GM21576 (cell line): ENCODE measurements around the gene RNF26.

Experiments
- ATAC-seq: cut with Tn5 transposase; IDR thresholded peaks from one replicate; pipeline ENCODE4 v1.9.1; 2021; ENCODE audit warnings: mild to moderate bottlenecking, moderate library complexity; ENCODE audit not compliant: unreplicated experiment

Gene RNF26

GRCh38 chr11:119350302-119350701, 16.0 kb downstream of the RNF26 start:
- no peak for ATAC-seq

- ATAC-seq, result no peak
Observed at GRCh38 chr11:119351232-119351631, 16.9 kb downstream of the RNF26 start.

DNA sequence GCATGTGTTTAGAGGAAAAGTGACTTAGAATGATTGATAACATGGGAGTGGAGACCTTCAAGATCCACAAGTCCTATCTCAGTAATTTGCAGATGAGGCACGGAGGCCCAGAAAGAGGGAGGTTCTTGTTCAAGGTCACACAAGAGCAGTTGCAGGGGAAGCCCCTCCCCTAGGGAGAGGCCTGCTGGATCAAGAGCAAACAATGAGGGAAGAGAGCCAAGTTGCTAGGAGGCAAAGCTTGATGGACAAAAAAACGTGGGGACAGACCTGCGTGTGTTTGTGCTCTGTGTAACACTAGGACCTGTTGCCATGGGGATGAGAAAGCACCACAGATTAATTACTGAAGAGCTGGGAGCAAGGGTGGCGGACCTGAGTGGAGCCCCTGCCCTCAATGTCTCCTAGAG, 18.5 kb downstream of the RNF26 start:
- ATAC-seq, result no peak

- no peak for ATAC-seq
Observed at GRCh38 chr11:119355091-119355843, 20.9 kb downstream of the RNF26 start.

DNA sequence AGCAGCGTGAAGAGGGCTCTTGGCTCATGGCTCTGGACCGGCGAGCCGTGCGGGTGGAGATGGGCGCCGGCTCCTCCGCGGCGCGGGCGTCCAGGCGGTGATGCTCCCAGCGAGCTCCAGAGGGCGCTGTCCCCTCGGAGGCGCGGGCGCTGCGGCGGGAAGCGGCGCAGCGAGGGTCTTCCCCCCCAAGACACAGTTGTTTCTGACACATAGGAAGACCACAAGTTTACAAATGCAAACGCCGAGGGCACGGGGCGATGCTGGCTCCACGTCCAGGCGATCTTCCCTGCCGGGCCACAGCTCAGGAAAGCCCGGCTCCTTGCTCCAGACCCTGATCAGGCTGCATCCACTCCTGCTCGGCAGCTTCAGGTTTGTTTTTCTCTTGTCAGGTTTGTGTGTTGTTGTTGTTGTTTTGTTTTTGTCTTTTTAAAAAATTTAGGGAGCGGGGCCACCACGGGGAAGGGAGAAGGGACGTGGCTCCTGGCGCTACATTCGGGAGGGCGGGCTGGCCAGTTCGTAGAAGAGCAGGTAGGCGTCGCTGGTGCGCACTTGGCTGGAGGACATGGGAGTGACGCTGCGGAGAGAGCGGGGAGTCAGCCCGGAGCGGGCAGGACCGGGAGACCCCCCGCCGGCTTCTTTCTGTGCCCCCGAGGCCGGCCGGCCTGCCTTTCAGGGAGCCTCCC, 22.2 kb downstream of the RNF26 start:
- ATAC-seq, result peak; percentile 68

GRCh38 chr11:119357074-119357473, 22.7 kb downstream of the RNF26 start:
- ATAC-seq, result no peak

DNA sequence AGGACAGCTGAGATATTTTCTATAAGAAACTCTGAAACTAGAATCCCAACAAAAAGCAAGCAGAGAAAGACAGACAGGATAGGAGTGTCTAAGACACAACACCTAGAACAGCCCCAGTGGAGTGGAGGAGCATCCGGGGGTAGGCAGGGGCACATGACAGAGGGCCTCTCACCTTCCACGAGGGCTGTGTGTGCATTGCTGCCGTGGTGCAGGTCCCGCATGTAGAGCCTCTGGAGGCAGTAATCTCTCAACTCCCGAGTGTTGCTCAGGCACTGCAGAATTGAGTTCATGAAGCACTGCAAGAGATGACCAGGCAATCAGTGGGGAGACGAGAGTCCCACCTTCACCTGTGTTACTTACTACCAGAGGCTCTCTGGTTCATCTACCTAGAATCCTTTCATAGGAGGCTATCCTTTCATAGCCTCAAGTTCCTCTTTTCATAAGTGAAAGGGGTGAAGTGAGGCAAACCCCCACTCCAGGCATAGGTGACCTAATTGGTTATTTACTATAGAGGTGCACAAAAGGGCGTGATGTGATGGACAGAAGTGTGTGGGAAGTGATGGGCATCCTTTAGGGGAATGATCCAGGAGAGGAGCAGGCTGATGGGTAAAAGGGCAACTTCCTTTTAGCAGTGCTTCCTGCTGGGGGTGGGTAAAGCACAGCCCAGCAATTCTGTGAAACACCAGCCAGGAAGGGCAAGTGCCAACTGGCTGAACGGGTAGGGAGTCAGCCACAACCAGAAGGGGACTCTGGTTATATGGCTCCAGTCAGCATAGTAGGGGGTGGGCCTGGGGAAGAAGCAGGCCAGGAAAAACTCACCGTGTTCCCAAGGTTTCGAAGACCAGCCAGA, 25.3 kb downstream of the RNF26 start:
- no peak for ATAC-seq

DNA sequence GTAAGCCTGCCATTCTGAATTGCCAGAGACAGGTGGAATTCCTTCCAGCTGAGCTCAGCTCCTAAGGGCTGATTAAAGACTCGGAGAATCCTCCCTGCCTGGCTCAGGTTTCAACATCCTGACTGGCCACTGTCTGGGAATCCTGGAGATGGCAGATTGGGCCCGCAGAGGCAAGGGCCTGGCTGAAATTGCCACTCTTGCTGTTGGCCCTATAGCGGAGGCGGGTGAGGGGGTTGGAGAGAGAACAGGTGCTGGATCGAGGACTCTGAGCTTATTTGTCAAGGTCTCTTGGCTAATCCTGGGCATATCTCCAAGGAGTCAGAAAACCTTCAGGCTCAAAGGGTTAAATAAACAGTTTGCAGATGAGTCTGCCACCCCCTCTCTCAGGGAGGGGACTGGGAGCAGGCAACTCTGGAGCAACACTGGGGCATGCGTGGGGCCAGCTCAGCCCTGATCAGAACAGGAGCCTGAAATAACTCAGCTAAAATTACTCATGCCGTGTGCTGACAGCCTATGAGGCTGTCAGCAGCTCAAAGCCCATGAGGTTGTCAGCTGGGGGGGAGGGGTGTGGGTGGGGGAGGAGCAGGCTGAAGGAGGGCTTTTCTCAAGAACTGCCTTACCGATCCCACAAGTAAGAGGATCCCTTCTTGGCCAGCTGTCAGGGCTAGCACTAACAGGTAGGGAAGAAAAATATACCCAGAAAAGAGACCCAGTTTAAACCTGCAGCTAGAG, 26.9 kb downstream of the RNF26 start:
- ATAC-seq, result no peak

DNA sequence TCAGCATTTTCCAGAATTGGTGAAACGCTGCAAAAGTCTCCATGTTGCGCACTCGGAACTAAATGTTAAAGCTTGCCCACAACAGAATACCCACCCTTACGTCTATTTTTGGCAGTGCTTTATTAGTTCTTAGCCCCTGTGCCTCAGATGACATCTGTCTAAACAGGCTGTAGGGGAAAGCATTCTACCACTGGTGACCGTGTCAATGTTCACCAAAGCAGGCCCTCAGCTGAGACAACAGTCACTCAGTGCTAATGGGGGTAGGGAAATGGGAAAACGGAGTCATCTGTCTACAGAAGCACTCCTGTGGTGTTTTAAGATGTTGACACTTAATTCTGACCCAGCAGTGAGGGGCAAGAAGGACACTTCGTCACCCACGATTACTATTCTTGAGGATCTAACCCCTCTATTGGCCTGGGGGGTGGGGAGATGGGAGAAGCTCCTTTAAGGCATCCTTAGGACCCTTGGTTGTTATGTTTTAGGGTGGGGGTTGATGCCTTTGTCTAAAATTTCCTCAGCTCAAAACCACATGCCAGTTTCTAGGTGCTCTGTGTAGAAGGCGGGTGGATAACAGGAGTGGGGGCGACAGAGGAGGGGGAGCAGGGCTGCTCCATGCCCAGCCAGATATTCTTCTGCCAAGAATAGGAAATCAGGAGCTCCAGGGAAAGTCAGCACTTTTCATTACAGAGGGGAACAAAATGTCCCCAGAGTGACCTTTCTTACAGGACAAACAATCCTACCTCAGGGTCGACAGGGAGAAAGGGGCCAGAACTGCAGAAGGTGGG, 27.8 kb downstream of the RNF26 start:
- no peak for ATAC-seq

GRCh38 chr11:119362741-119363080, 28.4 kb downstream of the RNF26 start:
- no peak for ATAC-seq

- ATAC-seq, result no peak
Observed at GRCh38 chr11:119363081-119363850, 28.9 kb downstream of the RNF26 start.

DNA sequence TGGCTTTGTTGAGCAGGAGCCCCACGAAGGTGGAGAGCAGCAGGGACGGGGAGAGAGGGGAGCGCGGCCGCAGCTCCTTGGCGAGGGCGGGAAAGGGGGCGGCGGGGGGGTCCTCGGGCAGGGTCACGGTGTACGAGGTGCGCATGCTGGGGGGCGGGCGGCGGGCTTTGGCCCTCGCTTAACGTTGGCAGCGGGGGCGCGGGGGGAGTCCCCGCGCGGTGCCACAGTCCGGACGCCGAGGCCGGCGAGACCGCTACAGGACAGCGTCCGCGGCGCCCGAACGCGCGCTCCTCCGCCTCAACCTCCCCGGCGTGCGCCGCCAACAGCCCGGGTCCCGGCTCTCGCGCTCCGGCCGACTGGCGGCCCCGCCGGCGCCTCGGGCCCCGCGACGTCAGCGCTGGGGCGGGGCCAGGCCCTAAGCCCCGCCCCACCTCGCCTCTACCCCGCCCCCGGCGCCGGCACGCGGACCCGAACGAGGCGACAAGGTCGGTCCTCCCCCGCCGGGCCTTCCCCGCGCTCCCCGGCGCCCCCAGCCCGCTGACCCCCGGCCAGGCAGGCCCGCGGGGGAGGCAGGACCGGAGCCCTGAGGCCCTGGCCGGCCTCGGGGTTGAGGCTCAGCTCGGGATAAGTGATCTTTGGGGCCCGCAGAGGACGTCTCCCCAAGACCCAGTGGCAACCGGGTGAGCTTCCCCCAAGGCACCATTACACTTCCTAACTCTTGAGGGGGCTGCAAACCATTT, 29.7 kb downstream of the RNF26 start:
- ATAC-seq, result no peak

- no peak for ATAC-seq
Observed at GRCh38 chr11:119365071-119365591, 30.8 kb downstream of the RNF26 start.

GRCh38 chr11:119366690-119367620, 32.6 kb downstream of the RNF26 start:
- ATAC-seq, result no peak

DNA sequence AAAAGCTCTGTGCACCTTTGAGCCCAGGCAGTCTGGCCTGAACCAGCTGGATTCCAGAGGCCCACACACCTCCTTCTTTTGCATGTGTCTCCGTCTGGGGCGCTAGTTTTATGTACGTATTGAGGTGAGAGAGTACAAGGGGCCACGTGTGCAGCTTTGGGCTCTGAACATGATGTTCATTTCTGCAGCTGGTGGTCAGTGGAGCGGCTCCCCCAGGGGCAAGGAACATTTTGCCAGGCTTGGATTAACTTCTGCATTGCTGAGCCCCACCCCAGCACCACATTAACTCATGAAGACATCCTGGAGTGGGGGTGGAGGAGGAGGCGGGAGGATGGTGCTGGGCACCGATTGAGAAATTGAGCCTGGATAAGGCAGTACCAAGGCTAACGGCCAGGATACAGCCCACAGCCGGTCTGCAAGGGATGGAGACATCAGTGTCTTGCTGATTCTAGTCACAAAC, 33.4 kb downstream of the RNF26 start:
- no peak for ATAC-seq

GRCh38 chr11:119368121-119369034, 34.1 kb downstream of the RNF26 start:
- no peak for ATAC-seq
